A172 (cell line): ENCODE data around the gene SPAG17. TPM values are rescaled to one million over a fixed set of nuclear protein-coding genes. Genes with fewer than 3 reads are reported as not detected.
"Not testable (repeated sequence)": the region's sequence is repeated elsewhere in the genome, so short reads cannot be mapped to it uniquely, and the experiment has no call there.

Experiments
- DNase-seq: peaks from one replicate; pipeline ENCODE4 v3.0.0-alpha.2; 2015; ENCODE audit warnings: low spot score
- total RNA-seq: library from RNA; depleted of rRNA; stranded (reverse); fragments of >200 nt; shearing (Covaris generic); gene quantifications from 2 replicates; pipeline ENCODE4 v1.2.3, GENCODE V29; 2014

SPAG17 gene
- total RNA-seq, 1 experiment from 2014 or later, result 0.12 TPM

- DNase-seq, result no peak
Observed at GRCh38 chr1:117976381-117976780, 208.6 kb downstream of the SPAG17 start.

GRCh38 chr1:117971777-117972176 lies 213.3 kb downstream of the SPAG17 start:
- no peak for DNase-seq

GRCh38 chr1:117970252-117970651 lies 214.8 kb downstream of the SPAG17 start:
- DNase-seq, result no peak

GRCh38 chr1:117967881-117968280 lies 217.1 kb downstream of the SPAG17 start:
- no peak for DNase-seq

- DNase-seq, result peak; percentile 19
Observed at GRCh38 chr1:117967477-117967876, 217.6 kb downstream of the SPAG17 start.

GRCh38 chr1:117964290-117965038 lies 220.6 kb downstream of the SPAG17 start:
- DNase-seq, result no peak

GRCh38 chr1:117959364-117959763 lies 225.7 kb downstream of the SPAG17 start:
- DNase-seq, result no peak

- DNase-seq, result no peak
Observed at GRCh38 chr1:117952386-117952785, 232.6 kb downstream of the SPAG17 start.

GRCh38 chr1:117942293-117942692 lies 242.7 kb downstream of the SPAG17 start:
- no peak for DNase-seq

GRCh38 chr1:117933769-117934168 lies 251.3 kb downstream of the SPAG17 start:
- no peak for DNase-seq

- DNase-seq, result no peak
Observed at GRCh38 chr1:117932576-117932975, 252.5 kb downstream of the SPAG17 start.

- DNase-seq, result peak; percentile 1
Observed at GRCh38 chr1:117930484-117930883, 254.5 kb downstream of the SPAG17 start.

GRCh38 chr1:117930173-117930447 lies 254.9 kb downstream of the SPAG17 start:
- no peak for DNase-seq

GRCh38 chr1:117929343-117930172 lies 255.5 kb downstream of the SPAG17 start, which contains the start of the genes GDAP2 and WDR3:
TSS of gene GDAP2 (minus strand) at chr1:117929621. CDS start at chr1:117920357, 9,264 bp downstream.
TSS of gene WDR3 (plus strand) at chr1:117929739. CDS start at chr1:117933320, 3,581 bp downstream.
- peak; percentile 94 for DNase-seq

GRCh38 chr1:117928881-117929342 lies 256.1 kb downstream of the SPAG17 start:
- peak; percentile 58 for DNase-seq

- DNase-seq, result no peak
Observed at GRCh38 chr1:117925981-117926380, 259.0 kb downstream of the SPAG17 start.

GRCh38 chr1:117922717-117923116 lies 262.3 kb downstream of the SPAG17 start:
- DNase-seq, result not testable (repeated sequence)

- no peak for DNase-seq
Observed at GRCh38 chr1:117921991-117922390, 263.0 kb downstream of the SPAG17 start.

GRCh38 chr1:117919376-117919775 lies 265.7 kb downstream of the SPAG17 start:
- no peak for DNase-seq

GRCh38 chr1:117911051-117911450 lies 274.0 kb downstream of the SPAG17 start:
- DNase-seq, result no peak

- no peak for DNase-seq
Observed at GRCh38 chr1:117905019-117905418, 280.0 kb downstream of the SPAG17 start.

GRCh38 chr1:117904485-117904884 lies 280.5 kb downstream of the SPAG17 start:
- no peak for DNase-seq
